Activated T-cell treated with anti-CD3 and anti-CD28 coated beads, Interleukin-2, amount 50 U/mL, for 48 hours (primary cell): Measurements from ENCODE around the gene EFNB2.
A peak's percentile ranks its signal among the peaks of the same experiment; 100 is the strongest.

Experiments
- DNase-seq, 2 experiments: peaks; one replicate each; pipeline ENCODE4 v3.0.0-alpha.2; 2020

The EFNB2 gene, protein sequence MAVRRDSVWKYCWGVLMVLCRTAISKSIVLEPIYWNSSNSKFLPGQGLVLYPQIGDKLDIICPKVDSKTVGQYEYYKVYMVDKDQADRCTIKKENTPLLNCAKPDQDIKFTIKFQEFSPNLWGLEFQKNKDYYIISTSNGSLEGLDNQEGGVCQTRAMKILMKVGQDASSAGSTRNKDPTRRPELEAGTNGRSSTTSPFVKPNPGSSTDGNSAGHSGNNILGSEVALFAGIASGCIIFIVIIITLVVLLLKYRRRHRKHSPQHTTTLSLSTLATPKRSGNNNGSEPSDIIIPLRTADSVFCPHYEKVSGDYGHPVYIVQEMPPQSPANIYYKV

GRCh38 chr13:106535552-106536243, at the start of gene EFNB2:
Gene EFNB2 (minus strand): TSS chr13:106535662. CDS start chr13:106534964, 698 bp downstream.
- peak; percentile 88 to 91 for DNase-seq

DNA sequence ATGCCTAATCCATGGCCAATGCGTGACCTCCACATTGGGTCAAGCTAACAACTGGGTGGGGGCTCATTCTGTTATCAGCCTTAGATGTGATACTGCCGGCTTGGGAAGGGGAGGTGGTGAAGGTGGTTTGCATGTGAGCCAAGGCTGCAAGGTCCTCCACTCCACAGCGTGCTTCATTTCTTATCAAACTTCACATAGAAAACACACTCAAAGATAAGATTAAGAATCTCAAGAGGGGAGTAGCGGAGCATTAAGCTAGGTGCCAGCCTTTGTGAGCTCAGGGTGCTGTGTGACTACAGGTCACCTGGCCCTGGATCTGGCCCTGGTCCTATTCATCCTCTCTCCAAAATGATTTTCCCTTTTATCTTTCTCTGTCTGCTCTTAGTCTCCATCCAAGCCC, 45.8 kb upstream of the EFNB2 start:
- no peak for DNase-seq

GRCh38 chr13:106575896-106576295, 40.4 kb upstream of the EFNB2 start:
- DNase-seq, result no peak

DNA sequence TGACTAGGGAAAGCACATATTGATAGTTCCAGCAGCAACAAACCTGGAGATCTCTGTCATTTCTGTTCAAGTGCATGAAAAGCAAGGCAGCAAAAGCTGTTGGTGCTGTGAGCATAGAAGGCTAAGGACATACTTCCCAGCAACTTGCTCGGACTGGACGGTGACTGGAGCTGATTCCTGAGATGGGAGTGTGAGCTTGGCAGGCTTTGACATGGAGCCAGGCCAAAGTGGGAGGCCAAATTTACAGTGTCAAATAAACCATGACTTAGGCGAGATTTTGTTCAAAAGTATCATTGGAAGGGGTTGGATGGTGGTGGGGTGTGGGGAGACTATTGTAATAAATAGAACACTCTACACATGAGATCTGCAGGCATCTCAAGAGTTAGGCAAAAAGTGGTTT, 38.4 kb upstream of the EFNB2 start:
- no peak for DNase-seq

DNA sequence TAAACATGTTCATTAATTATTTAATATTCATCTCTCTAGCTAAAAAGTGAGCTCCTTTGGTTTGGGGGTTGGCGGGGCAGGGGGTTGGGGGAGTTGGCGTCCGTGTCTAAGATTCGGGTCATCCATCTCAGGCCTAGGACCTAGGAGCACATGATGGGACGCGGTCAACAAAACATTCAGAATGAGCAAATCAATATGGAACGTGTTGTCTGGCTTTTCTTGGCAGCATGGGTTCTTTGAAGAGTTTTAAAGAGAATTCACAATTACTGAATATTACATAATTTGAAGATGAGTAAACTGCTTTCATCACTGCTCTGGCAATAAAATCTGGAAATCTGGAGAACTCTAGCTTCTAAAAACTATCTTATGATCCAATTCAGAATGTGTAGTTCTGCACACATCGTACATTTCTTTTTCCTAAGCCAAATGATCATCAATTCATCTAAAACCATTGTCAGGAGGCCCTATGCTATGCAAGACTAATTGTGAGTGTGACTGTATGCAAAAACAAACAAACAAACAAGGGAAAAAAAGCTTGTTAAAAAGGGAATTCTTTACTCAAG, 37.9 kb upstream of the EFNB2 start:
- DNase-seq, result no peak

GRCh38 chr13:106570299-106570852, 34.9 kb upstream of the EFNB2 start:
- DNase-seq, result peak; percentile 64 to 74

DNA sequence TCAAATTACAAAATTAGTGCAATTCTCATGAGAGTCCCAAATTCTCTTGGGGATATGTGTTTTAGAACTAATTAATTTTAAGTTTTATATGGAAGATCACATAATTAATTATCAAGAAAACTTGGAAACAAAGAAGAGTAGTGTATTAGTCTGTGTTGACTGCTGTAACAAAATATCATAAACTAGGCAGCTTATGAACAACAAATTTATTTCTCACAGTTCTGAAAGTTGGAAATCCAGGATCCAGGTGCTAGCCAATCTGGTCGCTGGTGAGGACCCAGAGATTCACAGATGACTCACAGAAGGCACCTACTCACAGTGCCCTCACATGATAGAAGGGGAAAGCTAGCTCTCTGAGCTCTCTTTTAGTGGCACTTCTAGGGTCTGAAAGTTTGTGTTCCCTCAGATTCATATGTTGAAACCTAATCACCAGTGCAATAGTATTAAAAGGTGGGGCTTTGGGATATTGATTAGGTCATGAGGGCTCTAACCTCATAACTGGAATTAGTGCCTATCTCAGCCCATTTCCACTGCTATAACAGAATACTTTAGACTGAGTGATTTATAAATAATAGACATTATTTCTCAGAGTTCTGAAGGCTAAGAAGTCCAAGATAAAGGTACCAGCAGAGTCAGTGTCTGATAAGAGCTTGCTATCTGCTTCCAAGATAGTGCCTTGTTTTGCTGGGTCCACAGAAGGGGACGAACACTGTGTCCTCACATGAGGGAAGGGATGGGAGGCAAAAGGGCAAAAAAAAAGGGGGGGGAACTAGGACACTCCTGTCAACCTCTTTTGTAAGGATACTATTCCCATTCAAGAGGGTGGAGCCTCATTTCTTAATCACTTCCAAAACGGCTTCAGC, 34.0 kb upstream of the EFNB2 start:
- no peak for DNase-seq

GRCh38 chr13:106568299-106569003, 33.0 kb upstream of the EFNB2 start:
- DNase-seq, result no peak

DNA sequence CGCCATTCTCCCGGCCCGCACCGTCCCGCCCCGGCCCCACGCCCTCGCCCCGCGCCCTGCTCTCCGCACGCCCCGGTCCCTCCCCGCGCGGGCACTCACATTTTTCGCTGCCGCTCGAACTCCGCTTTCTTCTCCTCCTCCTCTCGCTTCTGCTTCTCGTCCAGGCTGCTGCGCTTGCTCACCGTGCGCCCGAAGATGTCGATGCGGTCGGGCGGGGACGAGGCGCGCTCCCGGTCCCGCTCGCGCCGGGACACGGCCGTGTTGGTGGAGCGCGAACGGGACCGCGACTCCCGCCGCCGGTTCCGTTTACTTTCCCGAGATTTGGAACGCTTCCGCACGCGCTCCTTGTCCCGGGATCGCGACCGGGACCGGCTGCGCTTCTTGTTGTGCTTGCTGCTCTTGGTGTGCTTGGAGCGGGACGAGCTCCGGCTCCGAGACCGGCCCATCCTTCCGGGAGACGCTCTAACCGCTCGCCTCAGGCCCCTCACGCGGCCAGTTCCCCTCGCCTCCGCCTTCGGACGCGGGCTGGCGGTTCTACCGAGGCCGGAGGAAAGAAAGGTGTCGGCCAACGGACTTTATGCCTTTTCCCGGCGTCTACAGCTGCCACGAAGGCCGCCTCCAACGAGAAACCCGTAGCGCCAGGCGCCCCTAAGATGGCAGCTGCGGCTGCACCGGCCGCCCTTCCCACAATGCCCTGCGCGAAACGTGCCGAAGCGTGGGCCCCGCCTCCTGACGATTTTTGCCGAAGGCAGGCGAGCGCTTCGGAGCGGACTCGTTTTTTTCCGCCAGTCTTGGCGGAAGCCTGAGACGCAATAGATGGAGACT, 32.2 kb upstream of the EFNB2 start, which contains the start of gene ARGLU1:
TSS of gene ARGLU1 (minus strand) at position 664 of the 825 bp plus-strand sequence. CDS start at position 446, 218 bp downstream.
- DNase-seq, result peak; percentile 98

DNA sequence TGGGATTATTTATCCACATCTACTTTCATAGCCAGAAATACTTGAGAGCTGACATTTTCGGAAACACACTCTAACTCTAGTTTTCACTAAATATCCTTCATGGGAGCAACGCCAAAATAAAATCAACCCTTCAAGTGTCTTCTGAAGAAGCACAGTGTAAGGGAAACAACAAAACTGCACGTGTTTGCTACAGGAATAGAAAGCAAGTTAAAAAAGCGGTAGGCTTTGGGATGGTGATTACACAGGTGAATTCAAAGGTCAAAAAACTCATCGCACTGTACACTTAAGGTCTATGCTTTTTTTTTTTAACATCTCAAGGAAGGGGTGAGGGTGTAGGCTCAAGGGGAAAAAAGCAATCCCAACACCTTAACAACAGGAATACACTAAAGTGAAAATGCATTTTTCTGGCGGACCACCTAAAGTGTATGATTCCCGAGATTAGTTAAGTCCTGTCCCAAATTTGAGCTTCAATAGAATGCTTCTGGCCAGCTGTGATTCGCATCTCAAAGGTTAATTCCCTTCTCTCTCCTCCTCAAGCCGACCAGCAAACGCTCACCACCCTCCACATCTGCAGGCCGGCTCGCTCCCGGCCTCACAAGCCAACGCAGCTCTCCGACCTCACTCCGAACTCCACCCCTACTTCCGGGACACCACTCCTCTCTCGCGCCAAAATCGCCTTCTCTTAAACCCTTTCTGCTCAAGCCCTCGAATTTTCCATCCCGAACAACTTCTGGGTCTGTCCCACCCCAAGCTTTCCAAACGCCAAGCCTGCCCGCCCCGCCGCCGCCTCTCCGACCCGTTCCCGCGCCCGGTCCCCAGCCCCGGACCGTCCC, 31.4 kb upstream of the EFNB2 start:
- DNase-seq, result peak in 1 of 2 experiments; percentile 67

GRCh38 chr13:106565127-106565775, 29.8 kb upstream of the EFNB2 start:
- no peak for DNase-seq

DNA sequence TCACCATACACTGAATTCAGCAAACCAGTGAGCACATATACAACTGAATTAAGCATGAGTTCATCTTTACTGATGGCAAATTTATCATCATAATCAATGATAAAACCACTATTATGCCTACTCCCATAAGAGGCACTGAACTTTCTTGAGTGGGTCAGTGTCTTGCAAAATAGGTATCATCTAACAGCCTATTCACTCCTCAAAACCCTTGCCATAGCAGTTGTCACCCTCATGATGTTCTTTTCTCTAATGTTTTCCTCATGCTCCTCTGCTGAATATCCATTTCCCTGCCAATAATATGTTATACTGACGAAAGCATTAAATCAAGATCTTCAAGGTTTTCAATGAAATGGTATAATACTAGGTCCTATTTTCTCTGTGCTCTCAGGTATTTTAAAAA, 26.8 kb upstream of the EFNB2 start:
- DNase-seq, result no peak

DNA sequence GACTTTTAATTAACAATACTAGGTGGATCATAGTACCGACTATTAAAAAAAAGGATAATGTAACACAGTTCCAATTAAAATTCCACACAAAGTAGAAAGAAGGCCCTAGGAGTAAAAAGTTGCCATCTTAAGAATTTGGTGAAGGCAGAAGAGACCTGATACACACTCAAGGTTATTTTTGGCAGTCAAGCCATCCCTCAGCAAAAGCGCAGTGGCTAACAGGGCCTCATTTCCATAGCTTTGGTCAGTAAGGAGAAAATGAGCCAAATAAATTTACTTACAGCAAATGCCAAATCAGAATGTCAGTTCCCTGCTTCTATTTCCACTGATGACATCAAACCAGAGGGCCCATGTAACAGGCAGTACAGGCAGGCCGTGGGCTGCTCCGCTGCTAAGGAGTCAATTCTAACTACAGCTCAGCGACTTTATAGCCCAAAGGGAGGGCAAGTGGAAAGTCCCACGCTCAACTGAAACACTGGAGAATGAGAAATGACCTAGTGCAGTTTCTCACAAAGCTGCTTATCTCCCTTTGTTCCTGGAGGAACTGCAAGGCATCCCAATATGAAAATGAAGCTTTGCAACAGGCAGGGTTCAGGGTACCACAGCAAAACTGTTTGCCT, 26.2 kb upstream of the EFNB2 start:
- peak; percentile 65 to 68 for DNase-seq

DNA sequence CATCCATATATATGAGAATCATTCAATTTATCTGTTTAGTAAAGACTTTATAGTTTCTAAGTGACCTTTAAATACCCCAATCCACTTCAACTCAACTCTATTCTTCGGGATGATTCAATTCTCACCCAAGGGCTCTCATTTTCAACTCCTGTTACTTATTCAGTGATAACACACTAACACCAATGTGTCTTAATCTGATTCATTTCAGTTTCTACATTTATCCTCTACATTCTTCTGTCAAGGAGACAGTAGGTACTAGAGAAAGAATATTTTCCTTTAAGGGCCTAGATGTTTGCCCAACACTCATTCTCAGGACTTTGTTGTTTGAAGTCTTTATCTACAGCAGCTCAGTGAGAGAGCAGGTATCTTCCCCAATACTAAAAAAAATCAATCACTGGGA, 25.4 kb upstream of the EFNB2 start:
- DNase-seq, result no peak

- DNase-seq, result no peak
Measured at GRCh38 chr13:106558527-106558926, 23.1 kb upstream of the EFNB2 start.

GRCh38 chr13:106555631-106556328, 20.3 kb upstream of the EFNB2 start:
- DNase-seq, result no peak

DNA sequence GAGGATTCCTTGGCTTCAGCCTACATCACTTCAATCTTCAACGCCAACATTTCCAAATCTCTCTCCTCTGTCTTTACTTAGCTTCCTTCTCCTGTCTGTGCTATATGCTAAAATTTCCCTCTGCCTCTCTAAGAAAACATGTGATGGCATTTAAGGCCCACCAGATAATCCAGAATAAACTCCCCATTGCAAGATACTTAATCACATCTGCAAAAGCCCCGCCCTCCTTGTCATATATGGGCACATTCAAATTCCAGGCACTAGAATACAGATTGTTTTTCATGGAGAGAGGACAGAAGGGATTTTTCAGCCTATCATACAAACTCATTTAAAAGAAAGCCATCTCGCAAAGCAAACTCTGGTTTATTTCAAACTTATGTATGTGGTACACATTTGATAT, 16.3 kb upstream of the EFNB2 start:
- no peak for DNase-seq

DNA sequence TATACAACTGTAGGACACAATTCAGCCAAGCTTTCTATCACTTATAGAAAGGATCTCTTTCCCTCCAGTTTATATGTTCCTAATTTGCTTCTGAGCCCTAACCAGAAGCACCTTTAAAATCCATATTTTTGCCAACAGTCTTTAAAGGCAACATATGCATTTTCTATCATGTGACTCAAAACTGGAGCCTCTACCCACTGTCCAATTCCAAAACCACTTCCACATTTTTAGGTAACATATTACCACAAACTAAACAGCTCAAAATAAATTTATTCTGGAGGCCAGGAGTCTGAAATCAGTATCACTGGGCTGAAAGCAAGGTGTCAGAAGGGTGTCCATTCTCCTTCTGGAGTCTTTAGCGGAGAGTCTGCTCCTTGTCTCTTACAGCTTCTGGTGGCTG, 15.9 kb upstream of the EFNB2 start:
- no peak for DNase-seq
